ENCODE results near the gene RFXAP. TPM values are rescaled to one million over a fixed set of nuclear protein-coding genes. Genes with fewer than 3 reads are reported as not detected.

Gene RFXAP
- 13.7 TPM for total RNA-seq

GRCh38 chr13:36818804-36819738, at the start of gene RFXAP:
Gene RFXAP, plus strand, starts transcription at chr13:36819222. Its CDS starts 136 bp downstream, at chr13:36819358.

Other genes with a start within 250 kb of the RFXAP start
- 7.9 TPM for gene SERTM1, start 145.2 kb upstream of the RFXAP start, total RNA-seq
- gene SMAD9, start 101.0 kb downstream of the RFXAP start, total RNA-seq = 43.2 TPM
- gene ALG5, start 180.1 kb downstream of the RFXAP start, total RNA-seq = 30.6 TPM
- 46.0 TPM for gene EXOSC8, start 181.6 kb downstream of the RFXAP start, total RNA-seq
- 133 TPM for gene SUPT20H, start 240.5 kb downstream of the RFXAP start, total RNA-seq